H9 (cell line): ENCODE data around the gene NRG2. TPM values are rescaled to one million over a fixed set of nuclear protein-coding genes. Genes with fewer than 3 reads are reported as not detected.

Source experiments
- DNase-seq: peaks from one replicate; pipeline ENCODE4 v3.0.0-alpha.2; 2017
- H2AFZ ChIP-seq: one replicate; pipeline ENCODE4 v1.6.1; 2013; ENCODE audit warnings: mild to moderate bottlenecking, low read length, control low read depth, moderate library complexity
- H2AK5ac ChIP-seq: 2 replicates; pipeline ENCODE4 v1.6.1; 2013; ENCODE audit warnings: low read length, control low read depth, mixed read lengths; ENCODE audit not compliant: insufficient read length
- H2BK120ac ChIP-seq: one replicate; pipeline ENCODE4 v1.6.1; 2013; ENCODE audit warnings: low read depth, mild to moderate bottlenecking, low read length, control low read depth, inconsistent platforms; ENCODE audit not compliant: poor library complexity, severe bottlenecking
- H2BK12ac ChIP-seq: 2 replicates; pipeline ENCODE4 v1.6.1; 2013; ENCODE audit warnings: low read length, control low read depth, mixed read lengths, low read depth; ENCODE audit not compliant: insufficient read length
- H2BK15ac ChIP-seq: 2 replicates; pipeline ENCODE4 v1.6.1; 2013; ENCODE audit warnings: low read depth, low read length, control low read depth
- H2BK20ac ChIP-seq: one replicate; pipeline ENCODE4 v1.6.1; 2013; ENCODE audit warnings: low read depth, mild to moderate bottlenecking, low read length, control low read depth, inconsistent platforms; ENCODE audit not compliant: poor library complexity, severe bottlenecking
- H2BK5ac ChIP-seq: 2 replicates; pipeline ENCODE4 v1.6.1; 2013; ENCODE audit warnings: low read length, control low read depth, mixed read lengths; ENCODE audit not compliant: insufficient read length
- H3K14ac ChIP-seq: 2 replicates; pipeline ENCODE4 v1.6.1; 2013; ENCODE audit warnings: low read length, control low read depth; ENCODE audit not compliant: insufficient read depth
- H3K18ac ChIP-seq: 2 replicates; pipeline ENCODE4 v1.6.1; 2013; ENCODE audit warnings: low read depth, mild to moderate bottlenecking, mixed read lengths, low read length, control low read depth; ENCODE audit not compliant: insufficient read length
- H3K23ac ChIP-seq: 2 replicates; pipeline ENCODE4 v1.6.1; 2013; ENCODE audit warnings: low read length, control low read depth, mixed read lengths, low read depth; ENCODE audit not compliant: insufficient read length
- H3K23me2 ChIP-seq: 2 replicates; pipeline ENCODE4 v1.6.1; 2013; ENCODE audit warnings: low read depth, mild to moderate bottlenecking, mixed read lengths, low read length, control low read depth; ENCODE audit not compliant: insufficient read length, poor library complexity, severe bottlenecking
- H3K27ac ChIP-seq: 2 replicates; pipeline ENCODE4 v1.5.1; 2013; ENCODE audit warnings: low read length, control low read depth, mixed read lengths, low read depth; ENCODE audit not compliant: insufficient read length
- H3K27me3 ChIP-seq: 2 replicates; pipeline ENCODE4 v1.6.1; 2013; ENCODE audit warnings: low read length, control low read depth, inconsistent platforms; ENCODE audit not compliant: insufficient read depth
- H3K4ac ChIP-seq: 2 replicates; pipeline ENCODE4 v1.6.1; 2013; ENCODE audit warnings: low read depth, mild to moderate bottlenecking, control low read depth, inconsistent platforms, low read length, moderate library complexity
- H3K4me1 ChIP-seq: 2 replicates; pipeline ENCODE4 v1.6.1; 2013; ENCODE audit warnings: low read length, control low read depth, inconsistent platforms; ENCODE audit not compliant: insufficient read depth
- H3K4me2 ChIP-seq: 2 replicates; pipeline ENCODE4 v1.6.1; 2013; ENCODE audit warnings: low read length, control low read depth, mixed read lengths; ENCODE audit not compliant: insufficient read length, insufficient read depth
- H3K56ac ChIP-seq: 2 replicates; pipeline ENCODE4 v1.6.1; 2013; ENCODE audit warnings: low read depth, mild to moderate bottlenecking, mixed read lengths, low read length, control low read depth; ENCODE audit not compliant: insufficient read length
- H3K79me1 ChIP-seq: 2 replicates; pipeline ENCODE4 v1.6.1; 2013; ENCODE audit warnings: low read depth, mild to moderate bottlenecking, moderate library complexity, low read length, control low read depth, inconsistent platforms; ENCODE audit not compliant: insufficient read depth, poor library complexity, severe bottlenecking
- H3K79me2 ChIP-seq: 2 replicates; pipeline ENCODE4 v1.6.1; 2013; ENCODE audit warnings: low read length, control low read depth, inconsistent platforms; ENCODE audit not compliant: insufficient read depth
- H3K9ac ChIP-seq: 2 replicates; pipeline ENCODE4 v1.6.1; 2013; ENCODE audit warnings: low read length, control low read depth, mixed read lengths; ENCODE audit not compliant: insufficient read length; ENCODE audit errors: extremely low read depth
- H3K9me3 ChIP-seq: one replicate; pipeline ENCODE4 v1.6.1; 2013; ENCODE audit warnings: low read depth, low read length, inconsistent platforms; ENCODE audit not compliant: control insufficient read depth
- H3T11ph ChIP-seq: one replicate; pipeline ENCODE4 v1.6.1; 2013; ENCODE audit warnings: mild to moderate bottlenecking, low read length, control low read depth, inconsistent platforms
- H4K20me1 ChIP-seq: one replicate; pipeline ENCODE4 v1.6.1; 2013; ENCODE audit not compliant: control insufficient read depth, insufficient read length, insufficient read depth
- H4K5ac ChIP-seq: 2 replicates; pipeline ENCODE4 v1.6.1; 2013; ENCODE audit warnings: low read depth, mild to moderate bottlenecking, mixed read lengths, low read length, control low read depth; ENCODE audit not compliant: insufficient read length
- H4K8ac ChIP-seq: replicated peaks from 2 replicates; pipeline ENCODE4 v1.6.1; 2013; ENCODE audit warnings: low read length, control low read depth, mixed read lengths, low read depth; ENCODE audit not compliant: insufficient read length
- H4K91ac ChIP-seq: 2 replicates; pipeline ENCODE4 v1.6.1; 2013; ENCODE audit warnings: low read depth, mild to moderate bottlenecking, moderate library complexity, mixed read lengths, low read length, control low read depth; ENCODE audit not compliant: insufficient read length
- H3K27ac Mint-ChIP-seq, 3 experiments: 2 replicates in 2 of 3; 3 replicates in 1 of 3; pipeline ENCODE4 v1.8.0; 2020 to 2021; ENCODE audit warnings: mixed read lengths in 3 of 3, mild to moderate bottlenecking in 1 of 3, moderate library complexity in 1 of 3
- H3K27me3 Mint-ChIP-seq: 2 replicates; pipeline ENCODE4 v1.8.0; 2021; ENCODE audit warnings: low read depth, mild to moderate bottlenecking, moderate library complexity, mixed read lengths
- H3K36me3 Mint-ChIP-seq, 3 experiments: 2 replicates in 2 of 3; 3 replicates in 1 of 3; pipeline ENCODE4 v1.8.0; 2020 to 2021; ENCODE audit warnings: low read depth in 3 of 3, mixed read lengths in 3 of 3; ENCODE audit not compliant: insufficient read depth in 1 of 3
- H3K4me1 Mint-ChIP-seq, 2 experiments: 2 replicates each; pipeline ENCODE4 v1.8.0; 2020; ENCODE audit warnings: mixed read lengths in 2 of 2
- H3K4me3 Mint-ChIP-seq, 2 experiments: 2 replicates in 1 of 2; 3 replicates in 1 of 2; pipeline ENCODE4 v1.8.0; 2020 to 2021; ENCODE audit warnings: mild to moderate bottlenecking in 2 of 2, mixed read lengths in 2 of 2, moderate library complexity in 1 of 2
- H3K9me3 Mint-ChIP-seq, 2 experiments: 2 replicates in 1 of 2; 3 replicates in 1 of 2; pipeline ENCODE4 v1.8.0; 2020; ENCODE audit warnings: mild to moderate bottlenecking in 2 of 2, mixed read lengths in 2 of 2, moderate library complexity in 1 of 2
- WGBS: extraction: QIAGEN DNeasy Blood & Tissue Kit; methylation state at CpG from one replicate; pipeline ENCODE4 v1.1.7; 2013; ENCODE audit warnings: missing lambda C conversion rate, low lambda C conversion rate, mixed read lengths; ENCODE audit not compliant: insufficient read length; ENCODE audit errors: extremely low coverage; 5-methylcytosine and 5-hydroxymethylcytosine counted together
- total RNA-seq: library from RNA; stranded (reverse); gene quantifications from 2 replicates; pipeline ENCODE4 v1.2.1, GENCODE V29; 2021
- TF ChIP-seq, protein P1 (sequence below): fragments of 200-600 bp; sonication (generic); conservative IDR thresholded peaks from 3 replicates; pipeline ENCODE4 v1.8.0; 2021; ENCODE audit warnings: antibody characterized with exemption, mild to moderate bottlenecking

Gene NRG2
- total RNA-seq, 1 experiment from 2014 or later: not detected

- Histone ChIP-seq H3K14ac (no peak overlapping the region), H3K23me2 (no peaks in the 10 kb centered on the region), H3K4me2 (no peak overlapping the region), H3K27ac (no peak overlapping the region), H2AK5ac (no peak overlapping the region), H3K79me1 (no peaks in the 10 kb centered on the region), H3K9ac (no peak overlapping the region), H3K18ac (no peak overlapping the region), H2BK15ac (no peak overlapping the region), H3K4me1 (no peaks in the 10 kb centered on the region), H2BK20ac (no peak overlapping the region), H3K79me2 (no peaks in the 10 kb centered on the region), H2BK5ac (no peak overlapping the region), H4K8ac (no peak overlapping the region), H3K23ac (no peak overlapping the region), H3K56ac (no peak overlapping the region), H3T11ph (no peak overlapping the region), H4K20me1 (no peaks in the 10 kb centered on the region), H3K4ac (no peak overlapping the region), H4K91ac (no peak overlapping the region), H3K27me3 (no peaks in the 10 kb centered on the region), H2AFZ (no peak overlapping the region), H3K9me3 (no peaks in the 10 kb centered on the region), H2BK12ac (no peak overlapping the region), H4K5ac (no peak overlapping the region), H2BK120ac (no peak overlapping the region)
- Mint-ChIP-seq H3K27ac (no peak overlapping the region), H3K4me3 (no peak overlapping the region), H3K4me1 (0 out of 4 replicates have a peak, but pooled peaks cover 2 to 4% of the 10 kb centered on the region in 2 experiments), H3K27me3 (peaks cover 51% of the 10 kb centered on the region), H3K9me3 (no peaks in the 10 kb centered on the region), H3K36me3 (no peaks in the 10 kb centered on the region)
- TF ChIP-seq, protein P1, sequence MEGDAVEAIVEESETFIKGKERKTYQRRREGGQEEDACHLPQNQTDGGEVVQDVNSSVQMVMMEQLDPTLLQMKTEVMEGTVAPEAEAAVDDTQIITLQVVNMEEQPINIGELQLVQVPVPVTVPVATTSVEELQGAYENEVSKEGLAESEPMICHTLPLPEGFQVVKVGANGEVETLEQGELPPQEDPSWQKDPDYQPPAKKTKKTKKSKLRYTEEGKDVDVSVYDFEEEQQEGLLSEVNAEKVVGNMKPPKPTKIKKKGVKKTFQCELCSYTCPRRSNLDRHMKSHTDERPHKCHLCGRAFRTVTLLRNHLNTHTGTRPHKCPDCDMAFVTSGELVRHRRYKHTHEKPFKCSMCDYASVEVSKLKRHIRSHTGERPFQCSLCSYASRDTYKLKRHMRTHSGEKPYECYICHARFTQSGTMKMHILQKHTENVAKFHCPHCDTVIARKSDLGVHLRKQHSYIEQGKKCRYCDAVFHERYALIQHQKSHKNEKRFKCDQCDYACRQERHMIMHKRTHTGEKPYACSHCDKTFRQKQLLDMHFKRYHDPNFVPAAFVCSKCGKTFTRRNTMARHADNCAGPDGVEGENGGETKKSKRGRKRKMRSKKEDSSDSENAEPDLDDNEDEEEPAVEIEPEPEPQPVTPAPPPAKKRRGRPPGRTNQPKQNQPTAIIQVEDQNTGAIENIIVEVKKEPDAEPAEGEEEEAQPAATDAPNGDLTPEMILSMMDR: no peak
- no peak for DNase-seq
- WGBS: no CpG with 5 or more reads among the region's 8 CpGs
These were observed 236.1 kb downstream of the NRG2 start for GRCh38 chr5:139806726-139807646.
